ENCODE data around the gene APEH. TPM values are rescaled to one million over a fixed set of nuclear protein-coding genes. Genes with fewer than 3 reads are reported as not detected.

The APEH gene
- total and polyA plus RNA-seq, 2 of the 4 experiments (the other 2 are of a cell fraction) = 89.2 to 142 TPM

DNA sequence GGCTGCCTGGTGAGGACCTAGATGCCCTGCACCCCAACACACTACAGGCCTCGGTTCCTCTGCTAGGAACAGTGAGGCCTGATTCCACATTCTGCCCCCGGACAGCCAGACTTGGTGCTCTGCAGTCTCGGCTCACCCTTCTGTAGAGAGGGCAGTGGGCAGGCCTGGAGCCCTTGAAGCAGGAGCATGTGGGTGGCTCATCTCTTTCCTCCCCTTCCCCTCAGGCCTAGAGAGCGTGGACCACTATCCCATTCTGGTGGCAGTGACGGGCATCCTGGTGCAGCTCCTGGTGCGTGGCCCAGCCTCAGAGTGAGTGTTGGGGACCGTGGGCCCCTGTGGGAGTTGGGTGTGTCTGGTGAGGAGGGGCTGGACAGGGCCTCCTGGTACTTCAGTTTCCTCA lies 42.0 kb downstream of the APEH start:
- Histone ChIP-seq H3K36me3 (ENCODE audit: control insufficient read depth, insufficient read depth, low read length) (peaks cover 17% of the 10 kb centered on the region), H2AFZ (replicated peaks; ENCODE audit: low read length, poor library complexity) (no peak overlapping the region), H3K27me3 (ENCODE audit: control insufficient read depth, insufficient read depth, low read length) (no peaks in the 10 kb centered on the region), H3K23ac (ENCODE audit: low read depth, low read length) (no peak overlapping the region), H3K4me3 (ENCODE audit: insufficient read depth, low read depth, low read length) (no peak overlapping the region), H3K79me1 (ENCODE audit: low read depth in 1 of 2, low read length in 2 of 2) (peaks cover 4 to 15% of the 10 kb centered on the region in 2 experiments; a peak in 2 of 4 replicates), H2AK9ac (replicated peaks; ENCODE audit: low read depth, low read length, poor library complexity) (peak overlapping the region; percentile 66), H2BK120ac (ENCODE audit: low read depth, low read length) (no peak overlapping the region), H3K4me2 (ENCODE audit: low read depth, low read length) (no peak overlapping the region), H4K20me1 (ENCODE audit: insufficient read depth, low read length) (peaks cover 17% of the 10 kb centered on the region), H3K9me3 (ENCODE audit: control insufficient read depth, insufficient read depth, low read length) (no peaks in the 10 kb centered on the region), H2AK5ac (ENCODE audit: low read depth, low read length) (no peak overlapping the region), H3K9ac (ENCODE audit: low read depth, low read length) (no peak overlapping the region), H3K4me1 (ENCODE audit: control insufficient read depth, insufficient read depth, low read length) (peaks cover 6% of the 10 kb centered on the region), H2BK5ac (ENCODE audit: low read depth, low read length, poor library complexity, severe bottlenecking) (no peak overlapping the region), H4K5ac (ENCODE audit: low read depth, low read length) (no peak overlapping the region), H3K4ac (ENCODE audit: low read depth, low read length) (no peak overlapping the region), H2BK15ac (ENCODE audit: low read depth, low read length) (no peak overlapping the region), H3K18ac (ENCODE audit: low read depth, low read length) (no peak overlapping the region), H4K8ac (ENCODE audit: low read depth in 2 of 2, low read length in 2 of 2) (no peak overlapping the region), H3K27ac (ENCODE audit: insufficient read depth, low read length) (no peak overlapping the region), H2BK20ac (ENCODE audit: low read depth, low read length) (no peak overlapping the region), H3K9me1 (ENCODE audit: insufficient read depth, low read length) (no peaks in the 10 kb centered on the region; the same call in 1 of the 2 replicates), H3K56ac (ENCODE audit: extremely low read depth, insufficient read depth, low read length) (no peak overlapping the region), H3K14ac (replicated peaks; ENCODE audit: low read depth, low read length) (no peak overlapping the region), H4K91ac (ENCODE audit: insufficient read depth, low read depth, low read length) (no peak overlapping the region)
- in situ Hi-C loops (cut with MboI; ENCODE audit: low sequenced_read_pairs) (no loop called here), dilution Hi-C loops (cut with HindIII; ENCODE audit: low sequenced_read_pairs, unreplicated experiment) (no loop called here), intact Hi-C loops (cut with micrococcal nuclease) (no loop called here)
- WGBS, 2 experiments (ENCODE audit: extremely low coverage in 2 of 2, insufficient read length in 1 of 2) = no CpG with 5 or more reads among the region's 7 CpGs
- ChIA-PET POLR2A (ENCODE audit: unreplicated experiment) (no interaction called here), CTCF (interaction anchor here (0.6 kb wide), 1 partner anchor 310 kb away, joined by 3 read pairs; no protein-coding TSS in a partner anchor)
- BruUV-seq (replicated peaks) = no TSS peak
- ATAC-seq (ENCODE audit: low read depth) (no peak), DNase-seq (no peak)
- TF ChIP-seq POLR2A (IDR thresholded peaks at IDR 0.05; ENCODE audit: low read depth, low read length) (no peak), NFE2L2 (IDR thresholded peaks at IDR 0.05; ENCODE audit: low read depth, low read length) (no peak), SMC3 (IDR thresholded peaks at IDR 0.05; ENCODE audit: low read depth, low read length) (no peak), FOS (IDR thresholded peaks at IDR 0.05; ENCODE audit: low read depth, low read length) (no peak), CEBPB (IDR thresholded peaks at IDR 0.05; ENCODE audit: low read depth, low read length) (no peak), RFX5 (IDR thresholded peaks at IDR 0.05; ENCODE audit: low read depth, low read length) (no peak), CHD1 (IDR thresholded peaks at IDR 0.05; ENCODE audit: low read depth, low read length) (no peak), MAFK (IDR thresholded peaks at IDR 0.05; ENCODE audit: low read depth, low read length) (no peak)
- TF ChIP-seq, protein P1, sequence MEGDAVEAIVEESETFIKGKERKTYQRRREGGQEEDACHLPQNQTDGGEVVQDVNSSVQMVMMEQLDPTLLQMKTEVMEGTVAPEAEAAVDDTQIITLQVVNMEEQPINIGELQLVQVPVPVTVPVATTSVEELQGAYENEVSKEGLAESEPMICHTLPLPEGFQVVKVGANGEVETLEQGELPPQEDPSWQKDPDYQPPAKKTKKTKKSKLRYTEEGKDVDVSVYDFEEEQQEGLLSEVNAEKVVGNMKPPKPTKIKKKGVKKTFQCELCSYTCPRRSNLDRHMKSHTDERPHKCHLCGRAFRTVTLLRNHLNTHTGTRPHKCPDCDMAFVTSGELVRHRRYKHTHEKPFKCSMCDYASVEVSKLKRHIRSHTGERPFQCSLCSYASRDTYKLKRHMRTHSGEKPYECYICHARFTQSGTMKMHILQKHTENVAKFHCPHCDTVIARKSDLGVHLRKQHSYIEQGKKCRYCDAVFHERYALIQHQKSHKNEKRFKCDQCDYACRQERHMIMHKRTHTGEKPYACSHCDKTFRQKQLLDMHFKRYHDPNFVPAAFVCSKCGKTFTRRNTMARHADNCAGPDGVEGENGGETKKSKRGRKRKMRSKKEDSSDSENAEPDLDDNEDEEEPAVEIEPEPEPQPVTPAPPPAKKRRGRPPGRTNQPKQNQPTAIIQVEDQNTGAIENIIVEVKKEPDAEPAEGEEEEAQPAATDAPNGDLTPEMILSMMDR (conservative IDR thresholded peaks at IDR 0.05; ENCODE audit: low read depth, low read length) = no peak
- TF ChIP-seq, protein P2, sequence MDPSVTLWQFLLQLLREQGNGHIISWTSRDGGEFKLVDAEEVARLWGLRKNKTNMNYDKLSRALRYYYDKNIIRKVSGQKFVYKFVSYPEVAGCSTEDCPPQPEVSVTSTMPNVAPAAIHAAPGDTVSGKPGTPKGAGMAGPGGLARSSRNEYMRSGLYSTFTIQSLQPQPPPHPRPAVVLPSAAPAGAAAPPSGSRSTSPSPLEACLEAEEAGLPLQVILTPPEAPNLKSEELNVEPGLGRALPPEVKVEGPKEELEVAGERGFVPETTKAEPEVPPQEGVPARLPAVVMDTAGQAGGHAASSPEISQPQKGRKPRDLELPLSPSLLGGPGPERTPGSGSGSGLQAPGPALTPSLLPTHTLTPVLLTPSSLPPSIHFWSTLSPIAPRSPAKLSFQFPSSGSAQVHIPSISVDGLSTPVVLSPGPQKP (IDR thresholded peaks at IDR 0.05; ENCODE audit: borderline replicate concordance, low read depth, low read length) = no peak
